ENCODE results near the gene IMPA2. TPM values are rescaled to one million over a fixed set of nuclear protein-coding genes. Genes with fewer than 3 reads are reported as not detected.
A peak's percentile ranks its signal among the peaks of the same experiment; 100 is the strongest.

Gene IMPA2
- total RNA-seq, 1 experiment from 2014 or later, result 113 TPM

DNA sequence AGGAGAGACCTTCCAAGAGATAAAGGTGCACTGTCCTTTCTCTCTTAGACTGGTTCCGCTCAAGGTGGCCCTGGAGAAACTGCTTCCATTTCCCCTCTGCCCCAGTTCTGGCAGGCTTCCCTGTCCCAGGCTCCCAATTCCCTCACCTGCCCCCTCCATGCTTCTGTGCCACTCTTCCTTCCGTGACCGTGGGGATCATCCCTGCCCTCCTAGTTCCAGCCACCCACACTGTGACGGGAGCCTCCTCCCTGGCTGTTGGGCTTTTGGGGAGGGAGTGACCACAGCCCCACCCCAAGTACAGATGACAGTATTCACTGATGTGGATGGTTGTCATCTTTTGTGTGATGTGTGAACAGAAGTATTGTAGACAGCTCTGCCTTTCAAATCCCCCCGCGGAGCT lies 2.8 kb downstream of the IMPA2 start:
- Mint-ChIP-seq H3K27me3 (ENCODE audit: low read depth) (no peaks in the 10 kb centered on the region), H3K4me1 (peaks cover 71% of the 10 kb centered on the region), H3K27ac (no peak overlapping the region), H3K9me3 (no peaks in the 10 kb centered on the region), H3K36me3 (0 out of 2 replicates have a peak, but pooled peaks cover 5% of the 10 kb centered on the region), H3K4me3 (peak overlapping the region; percentile 96; the same call in 1 of the 2 replicates)
- ATAC-seq (no peak), DNase-seq (ENCODE audit: low spot score) (no peak)
- ChIA-PET CTCF (interaction anchor here (1.8 to 3.9 kb wide), 2 partner anchors 11 to 55 kb away, joined by 5 to 33 read pairs; no protein-coding TSS in a partner anchor), POLR2A (no interaction called here)
- TF ChIP-seq TCF7 (CRISPR knock-in tag; IDR thresholded peaks at IDR 0.05; ENCODE audit: low read depth) (no peak), ZBTB43 (CRISPR knock-in tag; IDR thresholded peaks at IDR 0.05) (no peak), PRRX2 (CRISPR knock-in tag; IDR thresholded peaks at IDR 0.05) (no peak), ETV6 (CRISPR knock-in tag; IDR thresholded peaks at IDR 0.05) (no peak), IRF2 (CRISPR knock-in tag; IDR thresholded peaks at IDR 0.05; ENCODE audit: borderline replicate concordance, low read depth) (no peak), ATF1 (CRISPR knock-in tag; IDR thresholded peaks at IDR 0.05) (no peak)
- TF ChIP-seq, protein P1, sequence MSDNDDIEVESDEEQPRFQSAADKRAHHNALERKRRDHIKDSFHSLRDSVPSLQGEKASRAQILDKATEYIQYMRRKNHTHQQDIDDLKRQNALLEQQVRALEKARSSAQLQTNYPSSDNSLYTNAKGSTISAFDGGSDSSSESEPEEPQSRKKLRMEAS (CRISPR knock-in tag; IDR thresholded peaks at IDR 0.05), result no peak

- no peak for ATAC-seq
- no peak for DNase-seq (ENCODE audit: low spot score)
- H3K4me3 Mint-ChIP-seq, result no peak overlapping the region
- TF ChIP-seq HMGXB4 (CRISPR knock-in tag; IDR thresholded peaks at IDR 0.05), result no peak
- TF ChIP-seq ZNF317 (CRISPR knock-in tag; IDR thresholded peaks at IDR 0.05; ENCODE audit: borderline replicate concordance, low read depth), result no peak
- TF ChIP-seq ZNF219 (CRISPR knock-in tag; IDR thresholded peaks at IDR 0.05; ENCODE audit: borderline replicate concordance), result no peak
- TF ChIP-seq, protein P2, sequence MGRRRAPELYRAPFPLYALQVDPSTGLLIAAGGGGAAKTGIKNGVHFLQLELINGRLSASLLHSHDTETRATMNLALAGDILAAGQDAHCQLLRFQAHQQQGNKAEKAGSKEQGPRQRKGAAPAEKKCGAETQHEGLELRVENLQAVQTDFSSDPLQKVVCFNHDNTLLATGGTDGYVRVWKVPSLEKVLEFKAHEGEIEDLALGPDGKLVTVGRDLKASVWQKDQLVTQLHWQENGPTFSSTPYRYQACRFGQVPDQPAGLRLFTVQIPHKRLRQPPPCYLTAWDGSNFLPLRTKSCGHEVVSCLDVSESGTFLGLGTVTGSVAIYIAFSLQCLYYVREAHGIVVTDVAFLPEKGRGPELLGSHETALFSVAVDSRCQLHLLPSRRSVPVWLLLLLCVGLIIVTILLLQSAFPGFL (CRISPR knock-in tag; IDR thresholded peaks at IDR 0.05; ENCODE audit: borderline replicate concordance), result no peak
- H3K27me3 Mint-ChIP-seq (ENCODE audit: low read depth), result no peaks in the 10 kb centered on the region
- no peaks in the 10 kb centered on the region for H3K9me3 Mint-ChIP-seq
- no peak overlapping the region for H3K27ac Mint-ChIP-seq
- peaks cover 75% of the 10 kb centered on the region for H3K4me1 Mint-ChIP-seq
- ChIA-PET CTCF (interaction anchor here (1.6 kb wide), 1 partner anchor 9 kb away, joined by 6 read pairs; no protein-coding TSS in a partner anchor), POLR2A (no interaction called here)
- H3K36me3 Mint-ChIP-seq, result 0 out of 2 replicates have a peak, but pooled peaks cover 5% of the 10 kb centered on the region
Observed at GRCh38 chr18:11985586-11985985, 4.3 kb downstream of the IMPA2 start.

GRCh38 chr18:11986061-11986460 lies 4.8 kb downstream of the IMPA2 start:
- CTCF ChIA-PET, result interaction anchor here (1.6 kb wide), 1 partner anchor 9 kb away, joined by 6 read pairs; no protein-coding TSS in a partner anchor
- DNase-seq (ENCODE audit: low spot score) (no peak), ATAC-seq (no peak)
- no peaks in the 10 kb centered on the region for H3K27me3 Mint-ChIP-seq (ENCODE audit: low read depth)
- peak overlapping the region; percentile 86 for H3K27ac Mint-ChIP-seq
- 0 out of 2 replicates have a peak, but pooled peaks cover 5% of the 10 kb centered on the region for H3K36me3 Mint-ChIP-seq
- H3K9me3 Mint-ChIP-seq, result no peaks in the 10 kb centered on the region
- H3K4me3 Mint-ChIP-seq, result no peak overlapping the region
- H3K4me1 Mint-ChIP-seq, result peaks cover 80% of the 10 kb centered on the region
- POLR2A ChIA-PET, result no interaction called here
- TF ChIP-seq, protein P3, sequence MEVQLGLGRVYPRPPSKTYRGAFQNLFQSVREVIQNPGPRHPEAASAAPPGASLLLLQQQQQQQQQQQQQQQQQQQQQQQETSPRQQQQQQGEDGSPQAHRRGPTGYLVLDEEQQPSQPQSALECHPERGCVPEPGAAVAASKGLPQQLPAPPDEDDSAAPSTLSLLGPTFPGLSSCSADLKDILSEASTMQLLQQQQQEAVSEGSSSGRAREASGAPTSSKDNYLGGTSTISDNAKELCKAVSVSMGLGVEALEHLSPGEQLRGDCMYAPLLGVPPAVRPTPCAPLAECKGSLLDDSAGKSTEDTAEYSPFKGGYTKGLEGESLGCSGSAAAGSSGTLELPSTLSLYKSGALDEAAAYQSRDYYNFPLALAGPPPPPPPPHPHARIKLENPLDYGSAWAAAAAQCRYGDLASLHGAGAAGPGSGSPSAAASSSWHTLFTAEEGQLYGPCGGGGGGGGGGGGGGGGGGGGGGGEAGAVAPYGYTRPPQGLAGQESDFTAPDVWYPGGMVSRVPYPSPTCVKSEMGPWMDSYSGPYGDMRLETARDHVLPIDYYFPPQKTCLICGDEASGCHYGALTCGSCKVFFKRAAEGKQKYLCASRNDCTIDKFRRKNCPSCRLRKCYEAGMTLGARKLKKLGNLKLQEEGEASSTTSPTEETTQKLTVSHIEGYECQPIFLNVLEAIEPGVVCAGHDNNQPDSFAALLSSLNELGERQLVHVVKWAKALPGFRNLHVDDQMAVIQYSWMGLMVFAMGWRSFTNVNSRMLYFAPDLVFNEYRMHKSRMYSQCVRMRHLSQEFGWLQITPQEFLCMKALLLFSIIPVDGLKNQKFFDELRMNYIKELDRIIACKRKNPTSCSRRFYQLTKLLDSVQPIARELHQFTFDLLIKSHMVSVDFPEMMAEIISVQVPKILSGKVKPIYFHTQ (CRISPR knock-in tag; IDR thresholded peaks at IDR 0.05), result no peak
- TF ChIP-seq EMX1 (CRISPR knock-in tag; IDR thresholded peaks at IDR 0.05), result no peak
- no peak for TF ChIP-seq ATF1 (CRISPR knock-in tag; IDR thresholded peaks at IDR 0.05)
- no peak for TF ChIP-seq GTF2I (CRISPR knock-in tag; conservative IDR thresholded peaks at IDR 0.05)
- no peak for TF ChIP-seq IRF2 (CRISPR knock-in tag; IDR thresholded peaks at IDR 0.05; ENCODE audit: borderline replicate concordance, low read depth)
- no peak for TF ChIP-seq PRDM15 (CRISPR knock-in tag; IDR thresholded peaks at IDR 0.05)
- TF ChIP-seq, protein P4, sequence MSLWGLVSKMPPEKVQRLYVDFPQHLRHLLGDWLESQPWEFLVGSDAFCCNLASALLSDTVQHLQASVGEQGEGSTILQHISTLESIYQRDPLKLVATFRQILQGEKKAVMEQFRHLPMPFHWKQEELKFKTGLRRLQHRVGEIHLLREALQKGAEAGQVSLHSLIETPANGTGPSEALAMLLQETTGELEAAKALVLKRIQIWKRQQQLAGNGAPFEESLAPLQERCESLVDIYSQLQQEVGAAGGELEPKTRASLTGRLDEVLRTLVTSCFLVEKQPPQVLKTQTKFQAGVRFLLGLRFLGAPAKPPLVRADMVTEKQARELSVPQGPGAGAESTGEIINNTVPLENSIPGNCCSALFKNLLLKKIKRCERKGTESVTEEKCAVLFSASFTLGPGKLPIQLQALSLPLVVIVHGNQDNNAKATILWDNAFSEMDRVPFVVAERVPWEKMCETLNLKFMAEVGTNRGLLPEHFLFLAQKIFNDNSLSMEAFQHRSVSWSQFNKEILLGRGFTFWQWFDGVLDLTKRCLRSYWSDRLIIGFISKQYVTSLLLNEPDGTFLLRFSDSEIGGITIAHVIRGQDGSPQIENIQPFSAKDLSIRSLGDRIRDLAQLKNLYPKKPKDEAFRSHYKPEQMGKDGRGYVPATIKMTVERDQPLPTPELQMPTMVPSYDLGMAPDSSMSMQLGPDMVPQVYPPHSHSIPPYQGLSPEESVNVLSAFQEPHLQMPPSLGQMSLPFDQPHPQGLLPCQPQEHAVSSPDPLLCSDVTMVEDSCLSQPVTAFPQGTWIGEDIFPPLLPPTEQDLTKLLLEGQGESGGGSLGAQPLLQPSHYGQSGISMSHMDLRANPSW (CRISPR knock-in tag; conservative IDR thresholded peaks at IDR 0.05; ENCODE audit: low read depth), result no peak

Measured in WTC11 (cell line).